DOHH2 (cell line): ENCODE results near the gene TAS2R60.

ENCODE experiments used
- EZH2phosphoT487 ChIP-seq: fragments of 200-600 bp; sonication (generic); IDR thresholded peaks from 2 replicates; pipeline ENCODE4 v1.6.1; 2017; ENCODE audit warnings: borderline replicate concordance, mild to moderate bottlenecking, antibody characterized with exemption, low read length, moderate library complexity, mixed read lengths
- TF ChIP-seq, protein P1 (sequence below): fragments of 200-600 bp; sonication (generic); IDR thresholded peaks from one replicate; pipeline ENCODE4 v1.5.1; 2014; ENCODE audit warnings: antibody characterized with exemption, mild to moderate bottlenecking, low read depth, low read length; ENCODE audit not compliant: poor library complexity, severe bottlenecking

GRCh38 chr7:143411976-143412708 is 31.1 kb upstream of the TAS2R60 start:
- TF ChIP-seq, protein P1, sequence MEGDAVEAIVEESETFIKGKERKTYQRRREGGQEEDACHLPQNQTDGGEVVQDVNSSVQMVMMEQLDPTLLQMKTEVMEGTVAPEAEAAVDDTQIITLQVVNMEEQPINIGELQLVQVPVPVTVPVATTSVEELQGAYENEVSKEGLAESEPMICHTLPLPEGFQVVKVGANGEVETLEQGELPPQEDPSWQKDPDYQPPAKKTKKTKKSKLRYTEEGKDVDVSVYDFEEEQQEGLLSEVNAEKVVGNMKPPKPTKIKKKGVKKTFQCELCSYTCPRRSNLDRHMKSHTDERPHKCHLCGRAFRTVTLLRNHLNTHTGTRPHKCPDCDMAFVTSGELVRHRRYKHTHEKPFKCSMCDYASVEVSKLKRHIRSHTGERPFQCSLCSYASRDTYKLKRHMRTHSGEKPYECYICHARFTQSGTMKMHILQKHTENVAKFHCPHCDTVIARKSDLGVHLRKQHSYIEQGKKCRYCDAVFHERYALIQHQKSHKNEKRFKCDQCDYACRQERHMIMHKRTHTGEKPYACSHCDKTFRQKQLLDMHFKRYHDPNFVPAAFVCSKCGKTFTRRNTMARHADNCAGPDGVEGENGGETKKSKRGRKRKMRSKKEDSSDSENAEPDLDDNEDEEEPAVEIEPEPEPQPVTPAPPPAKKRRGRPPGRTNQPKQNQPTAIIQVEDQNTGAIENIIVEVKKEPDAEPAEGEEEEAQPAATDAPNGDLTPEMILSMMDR = no peak
- no peak for TF ChIP-seq EZH2phosphoT487
